ENCODE data around the gene ANKRD28.
A peak's percentile ranks its signal among the peaks of the same experiment; 100 is the strongest.

ANKRD28 gene

GRCh38 chr3:15631426-15632211 lies 166.2 kb downstream of the ANKRD28 start:
- H2AFZ ChIP-seq (ENCODE audit: low read length): no peak overlapping the region

GRCh38 chr3:15630646-15631350 lies 167.0 kb downstream of the ANKRD28 start:
- Histone ChIP-seq H2AFZ (ENCODE audit: low read length) (no peak overlapping the region), H3K4me1 (ENCODE audit: insufficient read depth, low read length, poor library complexity, severe bottlenecking) (peaks cover 5% of the 10 kb centered on the region)

More at GRCh38 chr3:15631426-15632211, 166.2 kb downstream of the ANKRD28 start:
- Histone ChIP-seq H3K4me3 (ENCODE audit: low read length, poor library complexity, severe bottlenecking) (no peak overlapping the region), H3K4me1 (ENCODE audit: insufficient read depth, low read length, poor library complexity, severe bottlenecking) (peaks cover 12% of the 10 kb centered on the region), H3K9me2 (replicated peaks; ENCODE audit: low read depth, low read length) (no peaks in the 10 kb centered on the region), H3K9me3 (ENCODE audit: insufficient read depth, low read depth, low read length) (no peaks in the 10 kb centered on the region), H3K9ac (ENCODE audit: low read depth, low read length, poor library complexity, severe bottlenecking) (no peak overlapping the region), H4K20me1 (ENCODE audit: insufficient read depth, low read length, poor library complexity, severe bottlenecking) (no peaks in the 10 kb centered on the region), H3F3A (ENCODE audit: low read depth) (no peaks in the 10 kb centered on the region), H3K36me3 (ENCODE audit: insufficient read depth, low read length) (no peaks in the 10 kb centered on the region), H3K27me3 (ENCODE audit: insufficient read depth, low read length, poor library complexity, severe bottlenecking) (no peaks in the 10 kb centered on the region), H3K4me2 (ENCODE audit: low read depth, low read length, poor library complexity, severe bottlenecking) (no peak overlapping the region), H3K79me2 (ENCODE audit: insufficient read depth, low read length) (no peaks in the 10 kb centered on the region)
- TF ChIP-seq, protein P1, sequence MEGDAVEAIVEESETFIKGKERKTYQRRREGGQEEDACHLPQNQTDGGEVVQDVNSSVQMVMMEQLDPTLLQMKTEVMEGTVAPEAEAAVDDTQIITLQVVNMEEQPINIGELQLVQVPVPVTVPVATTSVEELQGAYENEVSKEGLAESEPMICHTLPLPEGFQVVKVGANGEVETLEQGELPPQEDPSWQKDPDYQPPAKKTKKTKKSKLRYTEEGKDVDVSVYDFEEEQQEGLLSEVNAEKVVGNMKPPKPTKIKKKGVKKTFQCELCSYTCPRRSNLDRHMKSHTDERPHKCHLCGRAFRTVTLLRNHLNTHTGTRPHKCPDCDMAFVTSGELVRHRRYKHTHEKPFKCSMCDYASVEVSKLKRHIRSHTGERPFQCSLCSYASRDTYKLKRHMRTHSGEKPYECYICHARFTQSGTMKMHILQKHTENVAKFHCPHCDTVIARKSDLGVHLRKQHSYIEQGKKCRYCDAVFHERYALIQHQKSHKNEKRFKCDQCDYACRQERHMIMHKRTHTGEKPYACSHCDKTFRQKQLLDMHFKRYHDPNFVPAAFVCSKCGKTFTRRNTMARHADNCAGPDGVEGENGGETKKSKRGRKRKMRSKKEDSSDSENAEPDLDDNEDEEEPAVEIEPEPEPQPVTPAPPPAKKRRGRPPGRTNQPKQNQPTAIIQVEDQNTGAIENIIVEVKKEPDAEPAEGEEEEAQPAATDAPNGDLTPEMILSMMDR (conservative IDR thresholded peaks at IDR 0.05; ENCODE audit: low read length): no peak
- TF ChIP-seq EZH2phosphoT487 (IDR thresholded peaks at IDR 0.05; ENCODE audit: borderline replicate concordance): no peak

GRCh38 chr3:15629860-15630597 lies 167.8 kb downstream of the ANKRD28 start:
- Histone ChIP-seq H3K4me1 (ENCODE audit: insufficient read depth, low read length, poor library complexity, severe bottlenecking) (peaks cover 5% of the 10 kb centered on the region), H3K9me2 (replicated peaks; ENCODE audit: low read depth, low read length) (no peaks in the 10 kb centered on the region), H3K79me2 (ENCODE audit: insufficient read depth, low read length) (no peaks in the 10 kb centered on the region), H3F3A (ENCODE audit: low read depth) (no peaks in the 10 kb centered on the region), H3K36me3 (ENCODE audit: insufficient read depth, low read length) (no peaks in the 10 kb centered on the region), H2AFZ (ENCODE audit: low read length) (no peak overlapping the region), H3K4me2 (ENCODE audit: low read depth, low read length, poor library complexity, severe bottlenecking) (peak overlapping the region; percentile 54), H3K4me3 (ENCODE audit: low read length, poor library complexity, severe bottlenecking) (no peak overlapping the region), H4K20me1 (ENCODE audit: insufficient read depth, low read length, poor library complexity, severe bottlenecking) (no peaks in the 10 kb centered on the region), H3K9me3 (ENCODE audit: insufficient read depth, low read depth, low read length) (no peaks in the 10 kb centered on the region), H3K27me3 (ENCODE audit: insufficient read depth, low read length, poor library complexity, severe bottlenecking) (no peaks in the 10 kb centered on the region), H3K9ac (ENCODE audit: low read depth, low read length, poor library complexity, severe bottlenecking) (no peak overlapping the region)
- TF ChIP-seq, protein P1 (conservative IDR thresholded peaks at IDR 0.05; ENCODE audit: low read length): peak; percentile 87
- no peak for TF ChIP-seq EZH2phosphoT487 (IDR thresholded peaks at IDR 0.05; ENCODE audit: borderline replicate concordance)

More at GRCh38 chr3:15630646-15631350, 167.0 kb downstream of the ANKRD28 start:
- Histone ChIP-seq H4K20me1 (ENCODE audit: insufficient read depth, low read length, poor library complexity, severe bottlenecking) (no peaks in the 10 kb centered on the region), H3K79me2 (ENCODE audit: insufficient read depth, low read length) (no peaks in the 10 kb centered on the region), H3K36me3 (ENCODE audit: insufficient read depth, low read length) (no peaks in the 10 kb centered on the region), H3K9ac (ENCODE audit: low read depth, low read length, poor library complexity, severe bottlenecking) (no peak overlapping the region), H3K27me3 (ENCODE audit: insufficient read depth, low read length, poor library complexity, severe bottlenecking) (no peaks in the 10 kb centered on the region), H3F3A (ENCODE audit: low read depth) (no peaks in the 10 kb centered on the region), H3K4me3 (ENCODE audit: low read length, poor library complexity, severe bottlenecking) (no peak overlapping the region), H3K9me3 (ENCODE audit: insufficient read depth, low read depth, low read length) (no peaks in the 10 kb centered on the region), H3K9me2 (replicated peaks; ENCODE audit: low read depth, low read length) (no peaks in the 10 kb centered on the region), H3K4me2 (ENCODE audit: low read depth, low read length, poor library complexity, severe bottlenecking) (peak overlapping the region; percentile 54)
- TF ChIP-seq, protein P1 (conservative IDR thresholded peaks at IDR 0.05; ENCODE audit: low read length): no peak
- TF ChIP-seq EZH2phosphoT487 (IDR thresholded peaks at IDR 0.05; ENCODE audit: borderline replicate concordance): no peak
